Sigmoid colon (tissue), 7 donors: ENCODE results near the gene GFM1. TPM values are rescaled to one million over a fixed set of nuclear protein-coding genes. Genes with fewer than 3 reads are reported as not detected.
"Not testable (repeated sequence)": the region's sequence is repeated elsewhere in the genome, so short reads cannot be mapped to it uniquely, and the experiment has no call there.

Experiments used
- DNase-seq: peaks from one replicate; pipeline ENCODE4 v3.0.0-alpha.2; 2019
- H3K27ac ChIP-seq, 4 donors: fragments of 200-600 bp; sonication (generic); one replicate each; pipeline ENCODE4 v1.5.1; 2016 to 2019; ENCODE audit warnings: mild to moderate bottlenecking in 1 of 4
- H3K27me3 ChIP-seq, 3 donors: fragments of 200-600 bp; sonication (generic); one replicate each; pipeline ENCODE4 v1.5.1; 2019; ENCODE audit warnings: mild to moderate bottlenecking in 1 of 3
- H3K36me3 ChIP-seq, 4 donors: fragments of 200-600 bp; sonication (generic); one replicate each; pipeline ENCODE4 v1.5.1; 2016 to 2019
- H3K4me1 ChIP-seq, 4 donors: fragments of 200-600 bp; sonication (generic); one replicate each; pipeline ENCODE4 v1.5.1; 2017 to 2019
- H3K4me3 ChIP-seq, 4 donors: fragments of 200-600 bp; sonication (generic); one replicate each; pipeline ENCODE4 v1.5.1; 2017 to 2019; ENCODE audit warnings: mild to moderate bottlenecking in 2 of 4, moderate library complexity in 1 of 4
- H3K9me3 ChIP-seq, 4 donors: fragments of 200-600 bp in 3 of 4; sonication (generic) in 3 of 4; one replicate each; pipeline versions ENCODE4 v1.5.1 to v1.6.1; 2013 to 2019
- CTCF ChIP-seq, 4 experiments: fragments of 450-650 bp in 3 of 4; fragments of 200-600 bp in 1 of 4; IDR thresholded peaks; one replicate each; pipeline ENCODE4 v1.5.1; 2016 to 2019; ENCODE audit warnings: antibody characterized with exemption in 4 of 4, mild to moderate bottlenecking in 3 of 4, moderate library complexity in 2 of 4
- EP300 ChIP-seq, 4 donors: sonication (generic); formaldehyde crosslinking; IDR thresholded peaks; one replicate each; pipeline ENCODE4 v1.6.1; 2017; ENCODE audit warnings: antibody characterized with exemption in 4 of 4
- POLR2A ChIP-seq, 2 donors: fragments of 450-650 bp; IDR thresholded peaks; one replicate each; pipeline ENCODE4 v1.6.1; 2016; ENCODE audit warnings: antibody characterized with exemption in 2 of 2, mild to moderate bottlenecking in 2 of 2, moderate library complexity in 2 of 2
- POLR2AphosphoS5 ChIP-seq, 4 donors: sonication (generic); formaldehyde crosslinking; IDR thresholded peaks; one replicate each; pipeline ENCODE4 v1.6.1; 2017; ENCODE audit warnings: antibody characterized with exemption in 4 of 4
- WGBS, 2 donors: extraction: QIAGEN DNeasy Blood & Tissue Kit; methylation state at CpG; one replicate each; pipeline ENCODE4 v1.1.7; 2013; 5-methylcytosine and 5-hydroxymethylcytosine counted together
- intact Hi-C: fragments of 100-400 bp; cut with DNase I; formaldehyde crosslinking; loops from one replicate; pipeline ENCODE4 v1.15.1; 2023
- polyA plus RNA-seq, 3 donors: library from polyadenylated mRNA; stranded (reverse); fragments of 200-250 nt; gene quantifications; one replicate each; pipeline ENCODE4 v1.2.3, GENCODE V29; 2013
- total RNA-seq, 4 donors: library from RNA; depleted of rRNA; stranded (reverse); fragments of >200 nt; gene quantifications; one replicate each; pipeline ENCODE4 v1.1.0, GENCODE V29; 2016
- donor health status: healthy with polysubstance abuse.
- donor health status: Bipolar disorder and iron deficiency.
- donor health status: healthy.

Gene GFM1
- total and polyA plus RNA-seq, 7 donors: 10.2 to 56.2 (median 32.7) TPM

- Histone ChIP-seq H3K27ac (no peak overlapping the region), H3K9me3 (no peaks in the 10 kb centered on the region), H3K4me3 (no peak overlapping the region), H3K36me3 (peaks cover 0 to 44% (median 0%) of the 10 kb centered on the region in 4 donors), H3K4me1 (no peaks in the 10 kb centered on the region), H3K27me3 (no peaks in the 10 kb centered on the region)
- 82 to 91% methylated on average over 5 of the region's 5 CpGs for WGBS, 2 donors
- TF ChIP-seq POLR2A (IDR thresholded peaks at IDR 0.05) (no peak), POLR2AphosphoS5 (IDR thresholded peaks at IDR 0.05) (no peak), CTCF (IDR thresholded peaks at IDR 0.05) (no peak), EP300 (IDR thresholded peaks at IDR 0.05) (no peak)
- DNase-seq: no peak
- intact Hi-C loops: no loop called here
Measured at GRCh38 chr3:158683230-158683962, 39.1 kb downstream of the GFM1 start.

DNA sequence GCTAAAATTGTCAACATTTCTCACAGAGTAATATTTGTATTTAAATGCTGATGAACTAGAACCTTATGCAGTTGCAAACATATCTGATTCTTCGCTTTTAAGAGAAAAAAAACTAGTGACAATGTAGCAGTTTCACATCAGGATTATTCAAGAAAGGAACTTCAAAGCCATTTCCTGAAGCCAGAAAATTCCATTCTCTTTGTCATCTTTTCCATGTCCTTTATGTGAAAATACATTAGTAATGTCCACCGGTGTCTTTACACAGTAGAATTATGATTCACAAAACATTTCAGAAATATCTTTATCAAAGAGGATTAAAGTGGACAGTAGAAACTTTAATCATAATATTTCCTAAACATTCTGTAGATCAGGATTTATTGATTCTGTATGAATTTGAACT lies 40.8 kb downstream of the GFM1 start:
- intact Hi-C loops: no loop called here
- no peak overlapping the region for H3K4me3 ChIP-seq
- H3K27ac ChIP-seq: no peak overlapping the region
- no peaks in the 10 kb centered on the region for H3K4me1 ChIP-seq
- no peaks in the 10 kb centered on the region for H3K9me3 ChIP-seq
- no peak for DNase-seq
- H3K27me3 ChIP-seq: no peaks in the 10 kb centered on the region
- TF ChIP-seq POLR2A (IDR thresholded peaks at IDR 0.05): no peak
- no peak for TF ChIP-seq POLR2AphosphoS5 (IDR thresholded peaks at IDR 0.05)
- no peak for TF ChIP-seq CTCF (IDR thresholded peaks at IDR 0.05)
- no peak for TF ChIP-seq EP300 (IDR thresholded peaks at IDR 0.05)
- peaks cover 0 to 35% (median 0%) of the 10 kb centered on the region in 4 donors for H3K36me3 ChIP-seq
- WGBS, 2 donors: 93 to 98% methylated on average over 2 of the region's 2 CpGs

GRCh38 chr3:158693866-158694456 lies 49.6 kb downstream of the GFM1 start:
- H3K9me3 ChIP-seq, H3K4me1 ChIP-seq, H3K27me3 ChIP-seq, DNase-seq, H3K27ac ChIP-seq, intact Hi-C loops, H3K4me3 ChIP-seq: not testable (repeated sequence)
- peaks cover 0 to 49% (median 4%) of the 10 kb centered on the region in 4 donors for H3K36me3 ChIP-seq
- WGBS, 2 donors: 81 to 97% methylated on average over 3 of the region's 3 CpGs

DNA sequence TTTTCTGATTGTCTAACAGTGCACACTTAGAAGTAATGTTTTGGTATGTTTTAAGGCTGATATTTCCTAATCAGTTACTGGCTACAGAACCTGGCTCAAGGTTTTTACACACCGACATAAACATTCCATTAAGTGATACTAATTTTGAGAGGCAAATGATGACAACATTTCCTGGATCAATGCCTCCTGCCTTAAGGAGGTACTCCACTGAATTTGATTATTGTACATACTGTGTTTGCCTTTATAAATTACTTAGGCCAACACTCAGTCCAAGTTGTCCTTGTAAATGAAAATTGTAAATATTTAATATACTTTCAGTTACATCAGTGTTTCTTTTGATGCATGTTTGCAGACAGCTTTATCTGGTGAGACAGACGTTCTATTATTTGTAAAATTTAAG lies 52.3 kb downstream of the GFM1 start:
- intact Hi-C loops: no loop called here
- 63 to 69% methylated on average over 2 of the region's 2 CpGs for WGBS, 2 donors
- DNase-seq: no peak
- Histone ChIP-seq H3K9me3 (no peaks in the 10 kb centered on the region), H3K4me1 (no peaks in the 10 kb centered on the region), H3K4me3 (no peak overlapping the region), H3K36me3 (peaks cover 0 to 33% (median 3%) of the 10 kb centered on the region in 4 donors), H3K27me3 (no peaks in the 10 kb centered on the region), H3K27ac (no peak overlapping the region)
- TF ChIP-seq CTCF (IDR thresholded peaks at IDR 0.05) (no peak), POLR2AphosphoS5 (IDR thresholded peaks at IDR 0.05) (no peak), EP300 (IDR thresholded peaks at IDR 0.05) (no peak), POLR2A (IDR thresholded peaks at IDR 0.05) (no peak)

- DNase-seq: no peak
- H3K4me3 ChIP-seq: no peak overlapping the region
- intact Hi-C loops: no loop called here
- TF ChIP-seq CTCF (IDR thresholded peaks at IDR 0.05): no peak
- TF ChIP-seq POLR2A (IDR thresholded peaks at IDR 0.05): no peak
- no peak for TF ChIP-seq EP300 (IDR thresholded peaks at IDR 0.05)
- TF ChIP-seq POLR2AphosphoS5 (IDR thresholded peaks at IDR 0.05): no peak
- no peak overlapping the region for H3K27ac ChIP-seq
- peaks cover 0 to 5% (median 2%) of the 10 kb centered on the region in 4 donors for H3K36me3 ChIP-seq
- H3K27me3 ChIP-seq: no peaks in the 10 kb centered on the region
- H3K9me3 ChIP-seq: no peaks in the 10 kb centered on the region
- no peaks in the 10 kb centered on the region for H3K4me1 ChIP-seq
Measured at GRCh38 chr3:158700559-158700958, 56.2 kb downstream of the GFM1 start.
